Panc1 (cell line): Measurements from ENCODE around the gene SLC16A12. TPM values are rescaled to one million over a fixed set of nuclear protein-coding genes. Genes with fewer than 3 reads are reported as not detected.

Experiments
- ATAC-seq: fragments of 200-7000 bp; cut with Tn5 transposase; 2 replicates; pipeline ENCODE4 v1.9.1; 2020; ENCODE audit warnings: mild to moderate bottlenecking, moderate library complexity
- BruUV-seq: library from RNA; stranded (reverse); fragments of 400-500 nt; replicated peaks from 2 replicates; lab custom pipeline; 2021; lab: Mats Ljungman, UMichigan
- CTCF ChIA-PET: fragments of 300-600 bp; sonication (Branson Sonifier 250); formaldehyde crosslinking; loops from one replicate; lab custom pipeline; 2022; ENCODE audit warnings: antibody characterized with exemption; lab: Charles Lee
- POLR2A ChIA-PET: fragments of 300-600 bp; sonication (Branson Sonifier 250); formaldehyde crosslinking; loops from one replicate; lab custom pipeline; 2022; ENCODE audit warnings: antibody characterized with exemption; lab: Charles Lee
- DNase-seq: peaks from one replicate; pipeline ENCODE4 v3.0.0-alpha.2; 2010; ENCODE audit warnings: low read depth, low spot score
- H3K27ac ChIP-seq: 2 replicates; pipeline ENCODE4 v1.5.1; 2011; ENCODE audit warnings: mild to moderate bottlenecking, low read length, inconsistent platforms
- H3K27me3 ChIP-seq: fragments of 200-500 bp; sonication (Bioruptor generic); 2 replicates; pipeline ENCODE4 v1.6.0; 2014; ENCODE audit warnings: low read length, inconsistent platforms; ENCODE audit not compliant: control insufficient read depth, insufficient read depth
- H3K36me3 ChIP-seq: fragments of 200-500 bp; sonication (Bioruptor generic); 2 replicates; pipeline ENCODE4 v1.5.1; 2014; ENCODE audit warnings: inconsistent platforms, mild to moderate bottlenecking, low read length, moderate library complexity; ENCODE audit not compliant: control insufficient read depth, insufficient read depth
- H3K4me1 ChIP-seq: 2 replicates; pipeline ENCODE4 v1.5.1; 2011; ENCODE audit warnings: inconsistent platforms, mild to moderate bottlenecking, low read length, moderate library complexity; ENCODE audit not compliant: control insufficient read depth, insufficient read depth
- H3K4me3 ChIP-seq, 2 experiments: 2 replicates each; pipeline ENCODE4 v1.5.1; 2011 to 2012; ENCODE audit warnings: low read depth in 2 of 2, low read length in 2 of 2, mild to moderate bottlenecking in 2 of 2, inconsistent platforms in 1 of 2, moderate library complexity in 1 of 2
- H3K9me3 ChIP-seq: fragments of 200-500 bp; sonication (Bioruptor generic); 2 replicates; pipeline ENCODE4 v1.5.1; 2014; ENCODE audit warnings: low read depth, mild to moderate bottlenecking, inconsistent platforms, low read length, moderate library complexity; ENCODE audit not compliant: control insufficient read depth, insufficient read depth
- CTCF ChIP-seq: fragments of 450-650 bp; IDR thresholded peaks from 2 replicates; pipeline ENCODE4 v1.5.1; 2017; ENCODE audit warnings: mild to moderate bottlenecking
- POLR2AphosphoS5 ChIP-seq: IDR thresholded peaks from 2 replicates; pipeline ENCODE4 v1.6.1; 2012; ENCODE audit warnings: mild to moderate bottlenecking, low read depth, low read length, moderate library complexity
- REST ChIP-seq, 2 experiments: IDR thresholded peaks; 2 replicates each; pipeline ENCODE4 v1.6.1; 2011 to 2012; ENCODE audit warnings: low read depth in 2 of 2, control low read depth in 1 of 2, low read length in 1 of 2, mild to moderate bottlenecking in 1 of 2, moderate library complexity in 1 of 2; ENCODE audit not compliant: insufficient read depth in 1 of 2
- SIN3A ChIP-seq: IDR thresholded peaks from 2 replicates; pipeline ENCODE4 v1.6.1; 2012; ENCODE audit warnings: low read depth, mild to moderate bottlenecking, low read length, moderate library complexity, borderline replicate concordance; ENCODE audit not compliant: insufficient read depth
- TCF7L2 ChIP-seq: IDR thresholded peaks from 2 replicates; pipeline ENCODE4 v1.6.1; 2011; ENCODE audit warnings: mild to moderate bottlenecking, low read depth, low read length, inconsistent platforms
- in situ Hi-C: cut with HindIII; loops from 2 replicates; pipeline ENCODE4 v1.10.0; 2016; ENCODE audit warnings: low sequenced_read_pairs, low pct_unique_long_range_greater_than_20kb
- intact Hi-C: fragments of 100-400 bp; cut with micrococcal nuclease; formaldehyde crosslinking; loops from one replicate; pipeline ENCODE4 v1.10.0; 2022; ENCODE audit not compliant: unreplicated experiment
- total RNA-seq: library from RNA; stranded (reverse); gene quantifications from one replicate; pipeline ENCODE4 v1.2.1, GENCODE V29; 2021; ENCODE audit not compliant: unreplicated experiment

SLC16A12 gene
- total RNA-seq, 1 experiment from 2014 or later = not detected

- no TSS peak for BruUV-seq
- TF ChIP-seq POLR2AphosphoS5 = no peak
- TF ChIP-seq TCF7L2 = no peak
- no peak for TF ChIP-seq CTCF
- TF ChIP-seq REST (IDR thresholded peaks at IDR 0.05; ENCODE audit: insufficient read depth in 1 of 2, low read depth in 2 of 2, low read length in 1 of 2) = no peak
- TF ChIP-seq SIN3A = no peak
- no peak for ATAC-seq
- ChIA-PET CTCF (no interaction called here), POLR2A (no interaction called here)
- H3K36me3 ChIP-seq = no peaks in the 10 kb centered on the region
- in situ Hi-C loops (no loop called here), intact Hi-C loops (no loop called here)
- no peak overlapping the region for H3K4me3 ChIP-seq
- H3K27me3 ChIP-seq = no peaks in the 10 kb centered on the region; the same call in 1 of the 2 replicates
- H3K4me1 ChIP-seq = no peaks in the 10 kb centered on the region
- H3K9me3 ChIP-seq = no peaks in the 10 kb centered on the region
- no peak for DNase-seq
- H3K27ac ChIP-seq = no peak overlapping the region
Measured at GRCh38 chr10:89442289-89442688, 93.1 kb downstream of the SLC16A12 start.

GRCh38 chr10:89440226-89441009 is 95.0 kb downstream of the SLC16A12 start:
- BruUV-seq = no TSS peak

More at GRCh38 chr10:89440226-89441009, 95.0 kb downstream of the SLC16A12 start:
- POLR2A ChIA-PET = no interaction called here
- intact Hi-C loops = no loop called here
- no peak for TF ChIP-seq REST (IDR thresholded peaks at IDR 0.05; ENCODE audit: insufficient read depth in 1 of 2, low read depth in 2 of 2, low read length in 1 of 2)
- TF ChIP-seq POLR2AphosphoS5 = no peak
- TF ChIP-seq SIN3A = no peak
- TF ChIP-seq CTCF = no peak
- TF ChIP-seq TCF7L2 = no peak
- DNase-seq (no peak), ATAC-seq (no peak)
- Histone ChIP-seq H3K9me3 (no peaks in the 10 kb centered on the region), H3K27ac (no peak overlapping the region), H3K4me1 (no peaks in the 10 kb centered on the region), H3K36me3 (no peaks in the 10 kb centered on the region), H3K27me3 (peaks cover 7% of the 10 kb centered on the region; the same call in 1 of the 2 replicates), H3K4me3 (no peak overlapping the region)
- CTCF ChIA-PET = no interaction called here
- in situ Hi-C loops = no loop called here
